Sigmoid colon (tissue), 4 donors: ENCODE measurements around the gene TMSB15A.

ENCODE experiments used
- CTCF ChIP-seq, 4 experiments: fragments of 450-650 bp in 3 of 4; fragments of 200-600 bp in 1 of 4; IDR thresholded peaks; one replicate each; pipeline ENCODE4 v1.5.1; 2016 to 2019; ENCODE audit warnings: antibody characterized with exemption in 4 of 4, mild to moderate bottlenecking in 3 of 4, moderate library complexity in 2 of 4
- EP300 ChIP-seq, 4 donors: sonication (generic); formaldehyde crosslinking; IDR thresholded peaks; one replicate each; pipeline ENCODE4 v1.6.1; 2017; ENCODE audit warnings: antibody characterized with exemption in 4 of 4
- POLR2A ChIP-seq, 2 donors: fragments of 450-650 bp; IDR thresholded peaks; one replicate each; pipeline ENCODE4 v1.6.1; 2016; ENCODE audit warnings: antibody characterized with exemption in 2 of 2, mild to moderate bottlenecking in 2 of 2, moderate library complexity in 2 of 2

- TF ChIP-seq CTCF (IDR thresholded peaks at IDR 0.05), result no peak
- TF ChIP-seq POLR2A (IDR thresholded peaks at IDR 0.05), result no peak
- no peak for TF ChIP-seq EP300 (IDR thresholded peaks at IDR 0.05)
Observed at GRCh38 chrX:102558607-102559006, 42.1 kb upstream of the TMSB15A start.
